SU-DHL-6 (cell line): ENCODE measurements around the gene EPHB2.

Source experiments
- H2AFZ ChIP-seq: fragments of 200-600 bp; sonication (generic); 2 replicates; pipeline ENCODE4 v1.6.1; 2014; ENCODE audit warnings: low read depth, mild to moderate bottlenecking, moderate library complexity, mixed read lengths, antibody characterized with exemption, low read length; ENCODE audit not compliant: severe bottlenecking
- H3F3A ChIP-seq: fragments of 200-600 bp; shearing (Covaris generic); 2 replicates; pipeline ENCODE4 v1.6.0; 2016; ENCODE audit warnings: antibody characterized with exemption, mild to moderate bottlenecking; ENCODE audit not compliant: insufficient read depth
- H3K27ac ChIP-seq: fragments of 200-600 bp; sonication (generic); 2 replicates; pipeline ENCODE4 v1.5.1; 2016; ENCODE audit warnings: low read depth, mild to moderate bottlenecking, low read length, moderate library complexity, mixed read lengths
- H3K27me3 ChIP-seq: fragments of 200-600 bp; sonication (generic), shearing (Covaris generic); 2 replicates; pipeline ENCODE4 v1.6.0; 2014; ENCODE audit warnings: mild to moderate bottlenecking, low read length
- H3K36me3 ChIP-seq: fragments of 200-600 bp; sonication (generic); 2 replicates; pipeline ENCODE4 v1.6.1; 2014; ENCODE audit warnings: mild to moderate bottlenecking, low read length, mixed read lengths
- H3K4me2 ChIP-seq: fragments of 300-600, 200-600 bp; shearing (Covaris generic), sonication (generic); 2 replicates; pipeline ENCODE4 v1.6.0; 2014; ENCODE audit warnings: low read length, low read depth, mild to moderate bottlenecking; ENCODE audit not compliant: poor library complexity, severe bottlenecking
- H3K4me3 ChIP-seq: fragments of 200-600 bp; sonication (generic); 2 replicates; pipeline ENCODE4 v1.5.1; 2014; ENCODE audit warnings: antibody characterized with exemption, low read length, mild to moderate bottlenecking, mixed read lengths; ENCODE audit not compliant: insufficient read depth, poor library complexity, severe bottlenecking
- H3K79me2 ChIP-seq: fragments of 200-600 bp; sonication (generic); 2 replicates; pipeline ENCODE4 v1.6.1; 2014; ENCODE audit warnings: mild to moderate bottlenecking, low read length, moderate library complexity; ENCODE audit not compliant: insufficient read depth
- H3K9ac ChIP-seq: fragments of 200-600 bp; sonication (generic); 2 replicates; pipeline ENCODE4 v1.7.0; 2014; ENCODE audit warnings: mild to moderate bottlenecking, low read length
- H3K9me2 ChIP-seq: fragments of 200-600 bp; sonication (generic); replicated peaks from 2 replicates; pipeline ENCODE4 v1.6.1; 2014; ENCODE audit warnings: low read length; ENCODE audit not compliant: insufficient read depth
- H3K9me3 ChIP-seq: fragments of 200-600 bp; sonication (generic); 2 replicates; pipeline ENCODE4 v1.6.1; 2014; ENCODE audit warnings: low read length, mixed read lengths; ENCODE audit not compliant: insufficient read depth
- H4K20me1 ChIP-seq: fragments of 200-600 bp; sonication (generic); 2 replicates; pipeline ENCODE4 v1.6.1; 2014; ENCODE audit warnings: low read depth, mild to moderate bottlenecking, antibody characterized with exemption, low read length, moderate library complexity, mixed read lengths
- EZH2phosphoT487 ChIP-seq: fragments of 200-600 bp; sonication (generic), shearing (Covaris generic); conservative IDR thresholded peaks from 2 replicates; pipeline ENCODE4 v1.6.1; 2018; ENCODE audit warnings: mild to moderate bottlenecking, antibody characterized with exemption, low read length, moderate library complexity, mixed read lengths
- TF ChIP-seq, protein P1 (sequence below): fragments of 200-600 bp; sonication (generic); IDR thresholded peaks from one replicate; pipeline ENCODE4 v1.5.1; 2017; ENCODE audit warnings: antibody characterized with exemption, mild to moderate bottlenecking, low read length, moderate library complexity; ENCODE audit not compliant: insufficient read depth, poor library complexity, severe bottlenecking

The EPHB2 gene

DNA sequence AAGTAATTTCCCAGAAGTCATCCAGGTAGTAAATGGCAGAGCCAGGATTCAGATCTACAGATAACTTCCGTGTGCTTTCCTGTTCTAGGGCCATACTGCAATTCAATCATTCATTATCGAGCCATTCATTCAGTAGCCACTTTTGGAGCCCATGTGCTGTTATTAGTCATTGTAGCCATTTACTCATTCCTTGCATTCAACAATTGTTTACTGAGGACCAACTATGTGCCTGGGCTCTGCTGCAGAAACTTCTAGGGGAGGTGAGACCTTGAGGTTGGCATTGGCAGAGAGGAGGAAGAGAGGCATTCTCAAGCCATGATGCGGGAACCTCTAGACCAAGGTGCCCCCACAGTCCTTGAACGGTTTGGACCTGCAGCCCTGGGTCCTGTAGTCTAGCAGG lies 27.9 kb downstream of the EPHB2 start:
- Histone ChIP-seq H2AFZ (no peak overlapping the region), H3F3A (no peaks in the 10 kb centered on the region), H3K4me2 (no peak overlapping the region), H3K36me3 (no peaks in the 10 kb centered on the region), H4K20me1 (no peaks in the 10 kb centered on the region), H3K27me3 (no peaks in the 10 kb centered on the region), H3K9me2 (no peaks in the 10 kb centered on the region), H3K9ac (no peak overlapping the region), H3K9me3 (no peaks in the 10 kb centered on the region), H3K79me2 (no peaks in the 10 kb centered on the region), H3K4me3 (no peak overlapping the region), H3K27ac (no peak overlapping the region)
- TF ChIP-seq, protein P1, sequence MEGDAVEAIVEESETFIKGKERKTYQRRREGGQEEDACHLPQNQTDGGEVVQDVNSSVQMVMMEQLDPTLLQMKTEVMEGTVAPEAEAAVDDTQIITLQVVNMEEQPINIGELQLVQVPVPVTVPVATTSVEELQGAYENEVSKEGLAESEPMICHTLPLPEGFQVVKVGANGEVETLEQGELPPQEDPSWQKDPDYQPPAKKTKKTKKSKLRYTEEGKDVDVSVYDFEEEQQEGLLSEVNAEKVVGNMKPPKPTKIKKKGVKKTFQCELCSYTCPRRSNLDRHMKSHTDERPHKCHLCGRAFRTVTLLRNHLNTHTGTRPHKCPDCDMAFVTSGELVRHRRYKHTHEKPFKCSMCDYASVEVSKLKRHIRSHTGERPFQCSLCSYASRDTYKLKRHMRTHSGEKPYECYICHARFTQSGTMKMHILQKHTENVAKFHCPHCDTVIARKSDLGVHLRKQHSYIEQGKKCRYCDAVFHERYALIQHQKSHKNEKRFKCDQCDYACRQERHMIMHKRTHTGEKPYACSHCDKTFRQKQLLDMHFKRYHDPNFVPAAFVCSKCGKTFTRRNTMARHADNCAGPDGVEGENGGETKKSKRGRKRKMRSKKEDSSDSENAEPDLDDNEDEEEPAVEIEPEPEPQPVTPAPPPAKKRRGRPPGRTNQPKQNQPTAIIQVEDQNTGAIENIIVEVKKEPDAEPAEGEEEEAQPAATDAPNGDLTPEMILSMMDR = no peak
- TF ChIP-seq EZH2phosphoT487 = no peak

DNA sequence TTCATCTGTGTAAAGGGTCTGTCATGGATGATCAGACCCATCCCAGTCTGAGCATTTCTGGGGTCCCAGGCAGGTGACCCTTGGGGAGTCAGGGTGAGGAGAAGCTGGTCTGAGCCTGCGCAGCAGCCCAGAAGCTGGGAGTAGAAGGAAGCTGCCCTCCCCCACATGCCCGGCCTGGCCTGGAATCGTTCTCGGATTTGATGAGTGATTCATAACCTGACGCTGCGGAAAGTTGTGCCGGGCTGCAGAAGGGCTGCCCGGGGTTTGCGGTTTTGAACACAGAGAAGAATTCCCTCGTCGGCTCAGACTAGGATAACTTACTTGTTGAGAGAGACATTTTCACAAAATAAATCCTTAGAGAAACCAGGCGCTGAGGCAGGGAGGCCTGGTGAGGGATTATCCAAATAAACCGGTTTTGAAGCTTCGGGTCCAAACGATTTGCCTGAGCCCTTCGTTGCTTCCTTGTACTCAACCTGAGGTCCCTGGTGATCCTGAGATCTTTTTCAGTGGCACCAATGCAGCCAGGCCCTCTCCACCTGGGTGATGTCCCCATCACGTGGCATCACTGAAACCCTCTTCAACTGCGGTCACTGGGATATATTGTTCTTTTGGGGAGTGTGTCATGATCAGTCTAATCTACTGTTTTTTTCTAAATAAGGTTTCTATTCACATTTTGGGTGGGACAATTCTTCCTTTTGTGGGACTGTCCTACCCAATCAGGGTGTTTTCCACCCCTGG lies 29.2 kb downstream of the EPHB2 start:
- no peaks in the 10 kb centered on the region for H3K9me2 ChIP-seq
- H3K4me2 ChIP-seq = no peak overlapping the region
- H3K36me3 ChIP-seq = no peaks in the 10 kb centered on the region
- no peaks in the 10 kb centered on the region for H4K20me1 ChIP-seq
- no peak overlapping the region for H3K4me3 ChIP-seq
- H3K9me3 ChIP-seq = no peaks in the 10 kb centered on the region
- H3K27me3 ChIP-seq = no peaks in the 10 kb centered on the region
- no peaks in the 10 kb centered on the region for H3K79me2 ChIP-seq
- H3K9ac ChIP-seq = no peak overlapping the region
- H2AFZ ChIP-seq = no peak overlapping the region
- TF ChIP-seq EZH2phosphoT487 = no peak
- H3F3A ChIP-seq = no peaks in the 10 kb centered on the region
- H3K27ac ChIP-seq = no peak overlapping the region

DNA sequence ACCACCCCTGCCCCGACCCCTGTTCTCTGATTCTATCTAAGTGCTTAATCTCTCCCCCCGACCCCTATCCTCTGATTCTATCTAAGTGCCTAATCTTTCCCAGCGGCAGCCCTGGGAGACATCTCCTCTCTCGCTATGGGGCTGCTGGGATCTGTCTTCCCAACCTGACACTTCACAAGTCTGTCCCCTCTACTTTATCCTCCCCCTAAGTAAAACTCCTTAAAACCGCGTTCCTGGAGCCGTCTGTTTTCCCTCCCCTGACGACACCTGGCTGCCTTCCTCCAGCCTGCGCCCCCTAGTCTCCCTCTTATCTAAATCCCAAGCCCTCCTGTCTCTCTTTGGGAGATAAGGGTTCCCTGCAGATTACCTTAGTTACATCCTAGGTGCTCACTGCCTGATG lies 30.5 kb downstream of the EPHB2 start:
- no peak overlapping the region for H3K9ac ChIP-seq
- H3F3A ChIP-seq = no peaks in the 10 kb centered on the region
- TF ChIP-seq EZH2phosphoT487 = no peak
- TF ChIP-seq, protein P1 = no peak
- no peak overlapping the region for H3K4me2 ChIP-seq
- H4K20me1 ChIP-seq = no peaks in the 10 kb centered on the region
- H3K4me3 ChIP-seq = no peak overlapping the region
- H2AFZ ChIP-seq = no peak overlapping the region
- no peaks in the 10 kb centered on the region for H3K9me3 ChIP-seq
- H3K9me2 ChIP-seq = no peaks in the 10 kb centered on the region
- H3K36me3 ChIP-seq = no peaks in the 10 kb centered on the region
- H3K79me2 ChIP-seq = no peaks in the 10 kb centered on the region
- no peaks in the 10 kb centered on the region for H3K27me3 ChIP-seq
- H3K27ac ChIP-seq = no peak overlapping the region

DNA sequence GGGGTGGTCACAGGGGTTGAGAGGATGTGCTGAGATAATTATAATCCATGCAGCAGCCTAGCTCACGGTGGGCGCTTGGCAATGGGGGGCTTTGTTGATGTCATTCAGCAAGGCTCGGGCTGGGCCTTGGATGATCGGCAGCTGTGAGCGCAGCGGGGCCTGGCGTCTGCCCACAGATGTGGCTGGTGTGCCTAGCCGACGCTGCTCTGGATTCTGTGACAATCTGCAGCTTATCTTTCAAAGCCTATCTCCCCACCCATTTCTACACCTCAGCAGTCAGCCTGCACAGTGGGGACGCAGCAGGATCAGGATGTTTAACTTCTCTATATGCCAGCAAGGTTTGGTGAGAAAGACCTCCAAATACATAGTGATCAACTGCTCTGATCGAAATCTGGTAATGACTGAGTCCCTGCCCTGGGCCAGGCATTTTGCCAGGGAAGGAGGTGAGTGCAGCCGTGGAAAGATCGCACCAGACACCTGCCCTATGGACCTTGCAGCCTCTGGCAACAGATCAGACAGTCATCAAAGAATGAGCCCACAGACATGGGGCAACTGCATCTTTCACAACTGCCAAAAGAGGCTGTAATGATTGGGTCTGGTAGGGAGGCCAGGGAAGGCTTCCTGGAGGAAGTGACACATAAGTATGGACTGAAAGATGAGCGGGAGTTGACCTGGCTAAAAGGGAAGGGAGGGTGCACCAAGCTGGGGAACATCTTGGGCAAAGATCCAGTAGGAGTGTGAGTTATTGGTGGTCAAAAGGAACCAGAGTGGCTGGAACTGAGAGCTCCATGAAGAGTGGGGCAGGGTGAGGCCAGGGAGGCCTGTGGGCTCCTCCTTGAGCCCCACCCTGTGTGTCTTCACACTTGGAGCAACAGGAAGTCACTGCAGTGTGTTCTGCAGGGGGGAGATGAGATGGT lies 35.3 kb downstream of the EPHB2 start:
- Histone ChIP-seq H3K27me3 (no peaks in the 10 kb centered on the region), H2AFZ (no peak overlapping the region), H3K79me2 (no peaks in the 10 kb centered on the region), H3K9me2 (no peaks in the 10 kb centered on the region), H3K4me3 (no peak overlapping the region), H3K9ac (no peak overlapping the region), H4K20me1 (no peaks in the 10 kb centered on the region), H3K9me3 (no peaks in the 10 kb centered on the region), H3K4me2 (no peak overlapping the region), H3K27ac (no peak overlapping the region), H3K36me3 (no peaks in the 10 kb centered on the region), H3F3A (no peaks in the 10 kb centered on the region)
- TF ChIP-seq, protein P1 = no peak
- TF ChIP-seq EZH2phosphoT487 = no peak
